D721Med (cell line): Measurements from ENCODE around the gene ZDHHC8.

Source experiments
- DNase-seq: peaks from one replicate; pipeline ENCODE4 v3.0.0; 2011; ENCODE audit warnings: low spot score; ENCODE audit not compliant: insufficient read length
- FAIRE-seq: peaks from 2 replicates; lab custom pipeline; 2011; peaks lifted over from hg19 to GRCh38; lab: Jason Lieb, UNC
- CTCF ChIP-seq: IDR thresholded peaks from 2 replicates; pipeline ENCODE4 v1.5.1; 2012; ENCODE audit warnings: mild to moderate bottlenecking, control low read depth; ENCODE audit not compliant: insufficient read depth; ENCODE audit errors: missing control alignments

ZDHHC8 gene

DNA sequence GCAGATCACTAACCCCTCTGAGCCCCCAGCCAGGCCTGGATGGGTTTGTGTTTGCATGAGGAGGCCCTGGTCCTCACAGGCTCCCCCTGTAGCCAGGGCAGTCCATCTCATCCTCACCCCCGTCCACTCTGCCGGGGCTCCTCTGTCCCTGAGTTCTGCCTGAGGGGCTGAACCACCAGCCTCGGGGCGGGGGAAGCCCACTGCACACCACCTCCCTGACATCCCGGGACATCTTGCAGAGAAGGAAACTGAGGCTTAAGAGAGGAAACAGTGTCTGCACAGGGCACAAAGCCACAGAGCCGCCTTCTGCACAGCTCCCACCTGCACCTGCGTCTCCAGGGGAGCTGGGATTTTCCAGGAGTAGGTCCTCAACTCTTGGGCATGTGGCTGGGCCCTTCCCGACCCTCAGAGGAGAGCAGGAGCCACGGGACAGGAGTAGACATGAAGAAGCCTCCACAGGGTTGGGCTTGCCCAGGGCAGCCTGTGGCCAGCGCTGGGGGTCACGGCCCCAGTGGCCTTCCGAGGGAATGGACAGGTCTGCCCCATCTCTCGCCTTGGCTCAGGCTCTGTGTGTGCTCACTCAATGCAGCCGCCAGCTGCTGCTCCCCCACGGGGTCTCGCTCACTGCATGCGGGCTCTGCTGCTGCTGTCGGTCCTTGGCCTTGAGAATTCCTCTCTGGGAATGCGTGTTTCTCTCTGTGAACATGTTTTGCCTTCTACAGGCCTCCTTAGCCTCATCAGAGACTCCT, 64.7 kb downstream of the ZDHHC8 start:
- no peak for TF ChIP-seq CTCF
- FAIRE-seq: no peak
- DNase-seq: no peak
